ENCODE results near the gene ACO2.

Gene ACO2

DNA sequence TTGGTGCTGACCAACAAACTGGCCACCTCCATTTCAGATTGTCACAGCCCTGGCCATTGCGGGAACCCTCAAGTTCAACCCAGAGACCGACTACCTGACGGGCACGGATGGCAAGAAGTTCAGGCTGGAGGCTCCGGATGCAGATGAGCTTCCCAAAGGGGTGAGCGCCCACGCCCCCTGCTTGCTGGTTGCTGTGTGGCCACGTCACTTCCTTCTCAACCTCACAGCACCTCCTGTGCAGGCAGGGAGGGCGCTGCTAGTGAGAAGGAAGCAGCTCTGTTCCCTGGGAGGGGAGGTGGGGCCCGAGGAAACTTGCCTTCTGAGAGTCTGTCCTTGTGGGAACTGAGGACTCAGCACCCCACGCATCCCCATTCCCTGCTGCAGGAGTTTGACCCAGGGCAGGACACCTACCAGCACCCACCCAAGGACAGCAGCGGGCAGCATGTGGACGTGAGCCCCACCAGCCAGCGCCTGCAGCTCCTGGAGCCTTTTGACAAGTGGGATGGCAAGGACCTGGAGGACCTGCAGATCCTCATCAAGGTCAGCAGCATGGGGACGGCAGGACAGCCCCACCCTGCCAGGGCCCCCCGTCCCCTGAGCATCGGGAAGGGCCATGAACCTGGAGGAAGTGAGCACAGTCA is 56.0 kb downstream of the ACO2 start:
- peak; percentile 30 for DNase-seq

DNA sequence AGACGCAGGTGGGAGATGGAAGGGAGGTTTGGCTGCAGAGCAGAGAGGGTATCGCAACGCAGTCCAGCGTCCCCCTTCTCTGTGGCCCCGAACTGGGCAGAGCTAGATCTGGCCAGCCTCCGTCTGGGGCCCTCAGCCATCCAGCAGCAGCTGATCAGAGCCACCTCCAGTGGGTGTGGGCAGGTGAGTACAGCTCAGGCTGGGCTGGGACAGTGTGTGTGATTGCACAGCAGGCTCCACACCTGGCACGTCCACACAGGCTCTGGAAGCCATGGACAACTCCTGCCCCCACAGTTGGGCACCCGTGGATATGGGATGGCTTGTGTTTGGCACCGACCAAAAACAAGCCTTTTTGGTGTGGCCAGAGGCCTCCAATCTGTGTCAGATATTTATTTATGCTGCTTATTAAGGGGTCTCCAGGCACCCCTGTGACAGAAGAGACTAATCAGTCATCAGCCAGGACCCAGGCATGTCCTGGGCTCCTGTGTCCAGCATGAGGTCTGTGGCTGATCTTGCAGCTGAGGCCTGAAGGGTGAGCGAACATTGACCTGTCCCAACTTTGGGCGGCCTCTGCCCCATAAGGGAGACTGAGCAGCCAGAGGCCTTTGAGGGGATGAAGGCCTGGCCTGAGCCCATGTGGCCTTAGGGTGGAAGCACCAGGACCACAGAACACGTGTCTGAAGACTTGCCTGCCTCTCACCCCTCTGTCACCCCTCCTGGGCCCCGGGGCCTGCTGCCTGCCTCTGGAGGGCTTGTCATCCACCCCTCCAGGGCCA is 56.7 kb downstream of the ACO2 start:
- DNase-seq, result no peak

DNA sequence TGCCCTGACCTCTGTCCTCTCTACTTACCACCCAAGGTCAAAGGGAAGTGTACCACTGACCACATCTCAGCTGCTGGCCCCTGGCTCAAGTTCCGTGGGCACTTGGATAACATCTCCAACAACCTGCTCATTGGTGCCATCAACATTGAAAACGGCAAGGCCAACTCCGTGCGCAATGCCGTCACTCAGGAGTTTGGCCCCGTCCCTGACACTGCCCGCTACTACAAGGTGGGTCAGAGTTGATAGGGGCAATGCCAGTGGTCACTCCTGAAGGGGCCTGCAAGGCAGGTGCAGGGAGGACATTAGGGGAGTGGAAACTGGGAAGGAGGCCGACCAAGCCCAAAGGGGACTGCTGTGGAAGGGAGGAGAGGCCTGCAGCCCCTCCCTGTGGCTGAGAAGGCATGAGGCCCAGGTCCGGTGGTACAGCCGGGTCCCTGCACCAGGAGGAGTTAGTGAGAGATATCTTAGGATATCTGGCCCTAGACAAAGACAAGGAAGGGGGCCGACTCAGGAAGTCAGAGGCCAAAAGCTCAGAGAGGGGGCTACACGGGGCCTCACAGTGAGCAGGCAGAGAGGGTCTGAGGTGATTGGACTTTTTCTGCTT is 57.4 kb downstream of the ACO2 start:
- no peak for DNase-seq

DNA sequence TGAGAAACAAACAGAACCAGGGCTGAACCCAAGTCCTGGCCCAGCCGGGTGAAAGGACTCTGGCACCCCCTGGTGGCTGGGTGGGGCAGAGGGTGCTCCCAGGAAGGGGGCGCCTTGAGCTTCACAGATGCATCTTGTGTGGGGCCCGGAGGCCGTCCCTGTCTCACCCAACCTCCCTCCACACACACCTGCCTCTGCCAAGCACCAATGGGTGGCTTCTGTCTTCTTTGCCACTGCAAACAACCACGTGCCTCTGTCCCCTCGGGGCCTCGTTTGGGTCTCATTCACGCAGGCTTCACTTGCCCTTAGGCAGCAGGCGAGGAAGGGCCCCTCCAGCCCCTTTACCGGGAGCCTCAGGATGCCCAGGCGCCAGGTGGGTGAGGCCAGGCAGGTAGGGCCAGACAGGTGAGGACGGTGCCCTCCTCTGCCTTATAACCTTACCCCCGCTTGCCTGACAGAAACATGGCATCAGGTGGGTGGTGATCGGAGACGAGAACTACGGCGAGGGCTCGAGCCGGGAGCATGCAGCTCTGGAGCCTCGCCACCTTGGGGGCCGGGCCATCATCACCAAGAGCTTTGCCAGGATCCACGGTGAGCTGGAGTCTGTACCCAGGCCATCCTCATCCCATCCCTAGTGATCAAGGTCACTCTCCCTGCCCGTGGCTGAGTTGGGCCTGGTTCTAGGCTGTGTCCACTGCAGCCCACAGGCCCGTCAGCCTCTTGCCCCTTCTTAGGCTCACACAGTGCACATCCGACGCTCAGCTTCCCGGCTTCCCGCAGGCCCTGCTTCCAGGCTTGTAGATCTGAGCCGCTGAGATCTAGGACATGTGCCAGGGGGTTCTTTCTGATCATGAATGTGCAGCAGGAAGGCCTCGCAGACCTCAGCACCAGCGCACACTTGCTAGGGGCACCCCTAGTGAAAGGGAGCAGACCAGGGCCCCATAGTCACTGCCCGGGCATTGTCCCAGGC is 58.2 kb downstream of the ACO2 start:
- peak; percentile 41 for DNase-seq

DNA sequence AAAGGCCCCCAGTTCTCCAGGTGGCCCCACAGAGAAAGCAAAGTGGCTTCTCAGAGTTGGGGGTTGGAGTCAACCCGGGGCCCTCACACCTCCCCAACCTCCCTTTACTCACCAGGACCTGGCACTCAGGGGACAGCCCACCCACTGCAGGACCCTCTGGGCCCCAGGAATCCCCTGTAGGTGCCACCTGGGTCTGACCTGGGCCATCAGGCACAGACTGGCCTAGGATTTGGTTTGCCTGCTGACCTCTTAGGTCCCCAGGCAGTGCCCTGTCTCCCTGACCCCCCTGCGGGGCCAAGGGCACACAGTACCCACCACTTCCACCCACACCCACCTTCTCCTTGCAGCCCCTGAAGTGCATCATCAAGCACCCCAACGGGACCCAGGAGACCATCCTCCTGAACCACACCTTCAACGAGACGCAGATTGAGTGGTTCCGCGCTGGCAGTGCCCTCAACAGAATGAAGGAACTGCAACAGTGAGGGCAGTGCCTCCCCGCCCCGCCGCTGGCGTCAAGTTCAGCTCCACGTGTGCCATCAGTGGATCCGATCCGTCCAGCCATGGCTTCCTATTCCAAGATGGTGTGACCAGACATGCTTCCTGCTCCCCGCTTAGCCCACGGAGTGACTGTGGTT is 59.3 kb downstream of the ACO2 start:
- no peak for DNase-seq

DNA sequence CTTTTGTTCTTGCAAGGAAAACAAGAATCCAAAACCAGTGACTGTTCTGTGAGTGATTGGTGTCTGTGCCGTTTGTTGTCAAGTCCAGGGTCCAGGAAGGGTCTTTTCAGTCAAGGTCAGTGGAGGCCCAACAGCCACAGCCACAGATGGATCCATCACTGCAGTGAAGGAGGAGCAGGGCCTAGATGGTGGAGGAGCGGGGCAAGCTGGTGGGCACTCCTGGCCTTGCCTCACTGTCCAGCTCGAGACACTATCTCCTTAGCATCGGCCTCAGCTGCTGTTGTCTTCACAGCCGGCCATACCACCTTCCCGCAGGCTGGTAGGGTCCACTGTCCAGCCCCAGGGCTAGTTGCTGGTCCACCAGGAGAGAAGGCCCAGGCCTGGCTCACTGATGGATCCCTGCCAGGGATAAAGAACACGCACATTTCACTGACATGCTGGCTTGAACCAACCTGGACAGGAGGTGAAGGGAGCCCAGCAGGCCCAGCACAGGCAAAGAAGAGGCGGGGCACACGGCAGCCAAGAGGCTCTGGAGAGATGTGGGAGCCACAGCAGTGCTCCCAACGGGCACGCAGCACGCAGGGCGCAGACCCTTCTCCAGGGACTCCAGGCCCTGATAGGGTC is 60.1 kb downstream of the ACO2 start:
- no peak for DNase-seq

DNA sequence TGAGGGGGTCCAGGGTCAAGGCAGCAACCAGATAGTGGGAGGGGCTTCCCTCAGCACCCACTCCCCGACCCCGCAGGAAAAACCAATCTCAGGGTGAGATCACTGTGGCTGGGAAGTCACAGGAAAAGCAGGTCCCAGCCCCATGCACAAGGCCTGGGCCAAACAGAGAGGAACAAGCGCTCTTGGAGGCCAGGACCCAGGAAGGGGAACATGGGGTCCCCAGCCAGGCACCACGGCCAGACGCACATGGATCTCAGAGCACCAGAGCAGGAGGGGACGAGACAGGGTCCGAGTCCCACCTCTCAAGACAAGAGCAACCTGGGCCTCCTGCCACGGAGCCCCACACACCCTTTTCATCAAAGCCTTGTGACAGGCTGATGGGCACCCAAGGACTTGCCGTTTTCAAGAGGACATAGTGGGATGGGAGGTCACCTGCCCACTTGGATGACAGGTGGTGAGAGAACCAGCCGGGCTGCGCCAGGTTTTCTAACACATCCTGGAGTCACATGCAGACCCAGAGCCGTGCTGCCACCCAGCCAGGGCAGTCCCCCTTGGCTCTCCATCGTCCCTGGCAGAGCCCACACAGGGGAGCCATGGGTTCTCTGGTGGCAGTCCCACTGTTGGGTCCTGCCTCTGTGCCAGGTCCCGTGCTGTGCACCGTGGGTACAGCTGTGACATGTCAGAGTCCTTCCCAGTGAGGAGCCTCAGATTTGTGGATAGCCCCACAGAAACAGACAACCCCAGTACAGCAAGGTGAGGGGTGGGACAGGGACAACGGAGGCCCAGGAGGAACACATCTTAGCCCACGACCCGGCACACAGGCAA is 62.2 kb downstream of the ACO2 start:
- no peak for DNase-seq

DNA sequence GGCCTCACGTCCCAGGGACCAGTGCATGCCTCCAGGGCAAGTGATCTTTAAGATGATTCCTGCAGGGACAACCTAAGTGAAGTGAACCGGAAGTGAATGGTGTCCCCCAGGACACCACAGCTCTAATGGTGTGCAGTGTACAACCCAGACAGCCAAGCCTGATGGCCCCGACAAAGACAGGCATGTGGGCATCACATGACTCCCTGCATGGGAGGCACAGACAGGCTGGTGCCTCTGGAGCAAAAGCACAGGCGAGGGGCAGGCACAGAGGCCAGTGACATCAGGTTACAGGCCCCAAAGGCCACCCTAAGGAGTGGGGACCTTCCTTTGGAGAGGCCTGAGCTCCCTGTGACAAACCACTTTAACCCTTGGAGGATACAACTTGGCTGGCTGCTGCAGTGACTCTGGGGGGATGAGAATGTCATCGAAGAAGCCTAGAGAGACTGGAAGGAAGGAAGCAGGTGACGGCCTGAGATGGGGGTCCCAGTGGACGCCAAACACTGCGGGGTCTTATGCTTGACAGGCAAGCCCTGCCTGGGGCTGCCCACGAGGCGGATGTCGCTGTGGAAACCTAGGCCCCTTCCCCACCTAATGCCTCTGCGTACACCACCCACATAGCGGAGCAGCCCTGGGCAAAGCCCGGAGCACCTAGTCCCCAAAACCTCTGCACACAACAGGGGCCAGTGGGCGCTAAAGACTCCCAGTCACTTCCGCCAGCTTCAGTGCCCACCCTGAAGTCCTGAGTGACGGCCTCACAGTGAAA is 63.0 kb downstream of the ACO2 start:
- no peak for DNase-seq

DNA sequence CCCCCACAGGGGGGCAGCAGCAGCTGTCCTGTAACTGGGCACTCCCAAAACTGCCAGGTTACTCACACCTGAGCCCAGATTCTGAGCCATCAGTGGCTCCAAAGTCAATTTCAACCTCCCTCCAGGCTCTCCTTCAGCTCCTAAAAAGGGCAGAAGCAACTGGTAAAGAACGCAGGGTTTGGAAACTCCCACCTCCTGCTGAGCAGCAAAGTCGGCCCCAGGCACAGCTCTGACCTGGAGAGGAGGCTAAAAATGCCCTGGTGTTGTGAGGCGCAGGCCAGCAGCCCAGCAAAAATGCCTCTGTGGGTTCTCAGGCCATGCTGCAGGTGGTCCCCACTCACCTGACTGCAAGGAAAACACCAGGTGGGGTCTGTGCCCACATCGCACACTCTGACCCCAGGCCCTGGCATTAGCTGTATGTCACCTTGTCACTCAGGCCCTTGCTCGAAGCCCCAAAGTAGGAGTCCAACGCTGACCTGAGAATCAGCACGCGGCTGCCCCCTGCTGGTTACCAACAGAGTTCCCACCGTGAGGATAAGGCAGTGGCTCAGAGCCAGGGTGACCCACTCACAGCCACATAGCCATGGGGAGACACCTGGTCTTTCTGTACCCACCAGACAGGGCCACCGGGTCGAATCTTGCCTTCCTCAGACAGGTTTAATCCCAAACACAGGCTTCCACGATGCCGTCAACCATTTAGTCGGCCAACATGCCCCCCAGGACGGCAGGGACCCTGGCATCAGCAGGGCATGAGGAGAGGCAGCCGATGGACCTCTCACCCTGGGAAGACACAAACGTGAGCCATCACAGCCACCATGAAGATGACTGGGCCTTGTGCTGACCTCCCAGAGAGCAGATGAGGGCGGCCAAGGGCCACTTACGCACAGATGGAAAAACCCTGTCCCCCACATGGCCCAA is 64.2 kb downstream of the ACO2 start:
- DNase-seq, result peak; percentile 57

DNA sequence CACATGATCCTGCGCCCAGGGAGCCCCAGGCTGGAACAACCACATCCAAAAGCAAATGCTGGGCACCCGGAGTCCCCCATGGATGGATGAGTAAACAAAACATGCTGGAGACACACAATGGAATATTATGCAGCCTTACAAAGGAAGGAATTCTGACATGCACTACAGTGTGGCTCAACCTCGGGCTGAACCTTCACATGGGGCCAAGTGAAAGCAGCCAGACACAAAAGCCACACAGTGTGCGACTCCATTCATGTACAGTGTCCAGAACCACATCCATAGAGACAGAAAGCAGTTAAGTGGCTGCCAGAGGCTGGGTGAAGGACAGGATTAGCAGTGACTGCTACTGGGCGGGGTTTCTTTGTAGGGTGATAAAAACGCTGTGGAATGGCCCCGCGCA is 65.3 kb downstream of the ACO2 start:
- DNase-seq, result no peak

DNA sequence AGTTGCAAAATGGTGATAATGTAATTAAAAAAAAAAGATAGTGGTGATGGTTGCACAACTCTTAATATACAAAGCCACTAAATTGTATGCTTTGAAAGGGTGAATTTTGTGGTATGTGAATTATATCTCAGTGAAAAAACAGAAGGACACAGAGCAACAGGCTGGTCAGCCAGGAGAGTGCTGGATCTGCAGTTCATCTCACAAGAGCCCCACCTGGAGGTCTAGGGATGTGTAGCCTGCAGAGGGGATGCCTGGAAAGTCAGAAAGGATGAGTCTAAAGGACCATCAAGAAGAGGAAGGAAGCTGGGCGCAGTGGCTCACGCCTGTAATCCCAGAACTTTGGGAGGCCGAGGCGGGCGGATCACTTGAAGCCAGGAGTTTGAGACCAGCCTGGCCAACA is 66.3 kb downstream of the ACO2 start:
- peak; percentile 24 for DNase-seq

DNA sequence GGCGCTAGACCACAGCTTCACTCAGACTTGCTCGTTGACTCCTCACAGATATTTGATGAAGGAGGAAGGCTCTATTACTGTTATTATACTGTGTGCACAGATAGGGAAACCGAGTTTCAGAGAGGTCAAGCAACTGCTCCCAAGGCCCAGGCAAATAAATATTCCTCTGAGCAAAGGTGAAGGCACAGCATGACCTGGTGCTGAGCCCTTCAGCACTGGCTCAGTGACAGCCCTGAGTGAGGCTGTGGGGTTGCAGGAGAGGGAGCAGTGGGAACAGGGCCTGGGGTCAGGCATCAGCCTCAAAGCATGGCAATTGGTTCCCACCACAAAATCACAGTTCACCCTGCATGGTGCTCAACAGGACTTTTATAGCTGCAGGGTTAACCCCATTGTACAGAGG is 68.3 kb downstream of the ACO2 start:
- no peak for DNase-seq

DNA sequence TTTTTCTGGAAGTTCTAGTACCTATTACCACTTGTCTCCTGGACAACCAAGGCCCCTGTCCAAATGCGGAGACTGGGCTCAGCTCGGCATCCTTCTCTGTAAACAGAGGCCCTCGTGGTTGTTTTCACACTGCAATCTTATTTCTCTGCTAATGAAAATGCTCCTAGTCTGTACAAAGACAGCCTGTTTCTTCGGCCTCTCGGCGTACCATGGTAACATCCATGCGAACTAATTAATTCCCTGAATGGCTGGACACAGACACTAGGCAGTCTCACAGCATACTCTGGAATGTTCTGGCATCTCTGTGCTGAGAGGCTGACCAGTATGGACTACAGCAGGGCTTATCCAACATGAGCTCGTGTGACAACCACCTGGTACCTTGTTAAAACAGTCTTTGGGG is 69.7 kb downstream of the ACO2 start:
- no peak for DNase-seq

DNA sequence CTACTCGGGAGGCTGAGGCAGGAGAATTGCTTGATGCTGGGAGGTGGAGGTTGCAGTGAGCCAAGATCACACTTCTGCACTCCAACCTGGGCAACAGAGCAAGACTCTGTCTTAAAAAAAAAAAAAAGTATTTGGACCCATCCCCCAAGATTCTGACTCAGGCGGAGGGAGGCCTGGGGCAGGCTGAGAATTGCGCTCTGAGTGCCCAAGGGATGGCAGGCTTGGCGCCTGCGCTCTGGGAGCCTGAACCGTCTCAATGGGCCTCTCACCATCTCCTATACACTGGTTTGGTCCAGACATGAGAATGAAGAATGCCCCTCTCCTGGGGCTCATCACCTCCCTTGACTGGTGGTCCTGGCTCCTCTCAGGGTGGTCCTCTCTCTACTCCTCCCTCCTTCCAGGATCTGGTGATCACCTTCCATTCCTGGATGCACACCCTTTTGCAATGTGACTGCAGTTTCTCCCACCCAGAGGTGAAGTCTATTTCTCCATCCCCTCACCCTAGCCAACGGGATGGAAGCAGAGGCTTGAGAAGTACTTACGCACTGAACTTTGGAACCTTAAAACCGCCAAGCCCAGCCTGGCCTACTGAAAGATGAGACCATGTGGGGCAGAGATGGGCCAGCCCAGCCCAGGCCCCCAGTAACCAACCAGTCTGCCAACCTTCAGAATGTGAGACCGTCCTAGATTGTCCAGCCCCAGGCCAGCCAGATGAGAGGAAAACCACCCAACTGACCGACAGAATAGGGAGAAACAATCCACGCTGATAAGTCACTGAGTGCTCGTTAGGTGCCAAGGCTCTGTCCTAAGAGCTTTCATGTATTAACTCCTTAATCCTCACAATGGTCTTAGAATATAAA is 70.5 kb downstream of the ACO2 start:
- DNase-seq, result no peak

DNA sequence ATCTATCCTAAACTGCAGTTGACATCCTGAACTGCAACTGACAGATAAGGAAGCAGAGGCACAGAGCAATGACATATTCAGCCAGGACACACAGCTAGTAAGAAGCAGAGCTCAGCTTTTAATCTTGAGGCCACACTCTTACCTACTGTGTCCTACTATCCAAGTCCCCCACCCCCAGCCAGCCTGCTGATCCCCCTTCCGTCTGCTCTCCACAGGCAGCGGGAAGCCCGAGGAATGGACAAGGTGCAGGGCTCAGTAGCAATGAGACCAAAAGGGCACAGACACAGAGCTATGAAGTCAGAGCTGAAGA is 71.0 kb downstream of the ACO2 start:
- no peak for DNase-seq

DNA sequence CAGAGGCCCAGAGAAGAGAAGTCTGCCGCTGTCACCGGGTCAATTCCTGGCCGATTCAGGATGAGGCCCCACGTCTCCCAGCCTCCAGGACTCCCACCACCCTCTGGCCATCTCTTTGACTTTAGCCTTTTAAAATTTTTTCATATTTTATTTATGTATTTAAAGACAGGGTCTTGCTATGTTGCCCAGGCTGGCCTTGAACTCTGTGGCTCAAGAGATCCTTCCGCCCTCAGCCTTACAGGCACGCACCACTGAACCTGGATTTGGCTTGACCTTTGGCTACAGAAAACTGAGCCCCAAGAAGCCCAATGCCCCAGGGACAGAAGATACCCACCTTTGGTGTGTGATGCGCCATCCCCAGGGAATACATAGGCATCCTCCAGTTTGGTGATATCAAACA is 71.4 kb downstream of the ACO2 start:
- DNase-seq, result no peak

DNA sequence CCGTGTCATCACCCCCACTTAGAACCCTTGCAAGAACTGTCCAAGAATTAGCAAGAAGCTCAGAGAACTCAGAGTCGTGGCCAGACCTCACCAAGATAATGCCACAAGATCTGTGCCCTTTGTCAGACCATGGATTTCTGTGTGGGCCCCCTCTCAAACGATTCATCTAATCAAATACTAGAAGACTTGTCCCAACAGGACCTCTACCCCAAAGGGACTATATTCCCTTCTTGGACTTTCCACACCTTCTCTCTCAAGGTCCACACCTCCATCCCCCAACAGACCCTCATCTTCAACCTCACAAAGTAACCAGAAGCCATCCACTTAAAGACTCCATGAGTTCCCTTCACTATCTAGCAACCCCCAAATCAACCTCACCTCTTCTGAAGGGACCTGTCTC is 72.6 kb downstream of the ACO2 start:
- DNase-seq, result no peak

DNA sequence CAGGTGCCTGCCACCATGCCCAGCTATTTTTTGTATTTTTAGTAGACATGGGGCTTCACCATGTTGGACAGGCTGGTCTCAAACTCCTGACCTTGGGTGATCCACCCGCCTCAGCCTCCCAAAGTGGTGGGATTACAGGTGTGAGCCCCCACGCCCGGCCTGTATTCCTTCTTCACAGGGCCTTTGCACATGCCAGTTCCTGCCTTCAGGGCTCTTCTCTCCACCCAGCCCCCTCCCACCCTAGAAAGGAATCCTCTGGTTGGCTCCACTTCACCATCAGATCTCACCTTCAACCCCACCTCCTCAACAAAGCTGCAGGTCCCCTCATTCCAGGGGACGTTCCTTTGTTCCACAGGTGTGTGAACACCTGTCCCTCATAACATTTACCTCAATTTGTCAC is 73.3 kb downstream of the ACO2 start:
- DNase-seq, result no peak

All from NCI-H69 (cell line).